Natural killer cell (primary cell): ENCODE measurements around the gene OTP. TPM values are rescaled to one million over a fixed set of nuclear protein-coding genes. Genes with fewer than 3 reads are reported as not detected.

Experiments
- ATAC-seq, 3 donors: fragments of 150-1000 bp in 2 of 3; fragments of 200-7000 bp in 1 of 3; cut with Tn5 transposase; 1 replicate in 1 of 3; 2 replicates in 2 of 3; pipeline ENCODE4 v1.10.0; 2021; ENCODE audit warnings: mild to moderate bottlenecking in 2 of 3, moderate library complexity in 2 of 3
- DNase-seq, 2 donors: peaks; one replicate each; pipeline versions ENCODE4 v3.0.0 to v3.0.0-alpha.2; 2013 to 2021; ENCODE audit warnings: mixed read lengths in 1 of 2
- H3K27ac ChIP-seq: one replicate; pipeline ENCODE4 v1.5.1; 2013; ENCODE audit warnings: mild to moderate bottlenecking, low read length
- H3K27me3 ChIP-seq: one replicate; pipeline ENCODE4 v1.6.1; 2013; ENCODE audit warnings: low read length; ENCODE audit not compliant: control insufficient read depth, insufficient read depth
- H3K36me3 ChIP-seq: one replicate; pipeline ENCODE4 v1.6.1; 2013; ENCODE audit warnings: low read length; ENCODE audit not compliant: control insufficient read depth, insufficient read depth
- H3K4me1 ChIP-seq: one replicate; pipeline ENCODE4 v1.6.1; 2013; ENCODE audit warnings: low read length; ENCODE audit not compliant: control insufficient read depth, insufficient read depth
- H3K4me3 ChIP-seq: one replicate; pipeline ENCODE4 v1.5.1; 2013; ENCODE audit warnings: low read length
- H3K9me3 ChIP-seq: one replicate; pipeline ENCODE4 v1.6.1; 2013; ENCODE audit warnings: low read length; ENCODE audit not compliant: control insufficient read depth, insufficient read depth
- H3K27ac Mint-ChIP-seq, 2 donors: one replicate each; pipeline ENCODE4 v1.8.0; 2022; ENCODE audit warnings: mild to moderate bottlenecking in 2 of 2, mixed read lengths in 2 of 2, moderate library complexity in 1 of 2
- H3K27me3 Mint-ChIP-seq, 2 donors: one replicate each; pipeline ENCODE4 v1.8.0; 2022; ENCODE audit warnings: low read depth in 2 of 2, mixed read lengths in 2 of 2
- H3K36me3 Mint-ChIP-seq: one replicate; pipeline ENCODE4 v1.8.0; 2022; ENCODE audit warnings: mixed read lengths
- H3K4me1 Mint-ChIP-seq, 2 donors: one replicate each; pipeline ENCODE4 v1.8.0; 2022; ENCODE audit warnings: mixed read lengths in 2 of 2
- H3K4me3 Mint-ChIP-seq: one replicate; pipeline ENCODE4 v1.8.0; 2022; ENCODE audit warnings: mild to moderate bottlenecking, moderate library complexity, mixed read lengths
- H3K9me3 Mint-ChIP-seq, 2 donors: one replicate each; pipeline ENCODE4 v1.8.0; 2022; ENCODE audit warnings: mixed read lengths in 2 of 2
- WGBS: methylation state at CpG from one replicate; pipeline ENCODE4 v1.1.7; 2013; ENCODE audit warnings: missing lambda C conversion rate; ENCODE audit not compliant: insufficient coverage; 5-methylcytosine and 5-hydroxymethylcytosine counted together
- intact Hi-C: fragments of 100-400 bp; cut with micrococcal nuclease; formaldehyde crosslinking; loops from one replicate; pipeline ENCODE4 v1.14.2; 2022
- total RNA-seq, 4 donors: library from RNA; stranded (reverse); fragments of 120-200 nt in 1 of 4; gene quantifications; one replicate each; pipeline versions ENCODE4 v1.2.3 to v1.2.4, GENCODE V29; 2013 to 2022
- TF ChIP-seq, protein P1 (sequence below): fragments of 200-600 bp; IDR thresholded peaks from one replicate; pipeline ENCODE4 v1.8.0; 2022; ENCODE audit warnings: antibody characterized with exemption

OTP gene
- total RNA-seq, 3 donors from 2014 or later (not counting 1 experiment from before 2014, with no cell fraction given): not detected

DNA sequence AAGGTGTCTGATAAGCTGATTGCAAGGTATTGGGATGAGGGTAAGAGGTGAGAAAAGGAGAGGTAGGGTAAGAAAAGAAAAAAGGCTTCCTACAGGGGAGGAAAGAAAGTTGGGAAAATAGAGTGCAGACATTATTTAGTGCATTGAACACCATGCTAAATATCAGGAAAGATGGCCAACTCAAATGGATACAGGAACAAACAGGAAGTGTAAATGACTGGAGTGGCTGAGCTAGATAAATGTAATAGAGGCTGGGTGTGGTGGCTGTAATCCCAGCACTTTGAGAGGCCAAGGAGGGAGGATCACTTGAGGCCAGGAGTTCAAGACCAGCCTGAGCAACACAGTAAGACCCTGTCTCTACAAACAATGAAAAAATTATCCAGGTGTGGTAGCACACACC lies 32.2 kb downstream of the OTP start:
- Mint-ChIP-seq H3K4me1 (no peaks in the 10 kb centered on the region), H3K36me3 (no peaks in the 10 kb centered on the region), H3K27ac (no peak overlapping the region), H3K9me3 (peaks cover 0 to 7% of the 10 kb centered on the region in 2 donors), H3K27me3 (peaks cover 21 to 44% of the 10 kb centered on the region in 2 donors), H3K4me3 (no peak overlapping the region)
- intact Hi-C loops: no loop called here
- DNase-seq (no peak), ATAC-seq (no peak)
- Histone ChIP-seq H3K4me1 (no peaks in the 10 kb centered on the region), H3K27ac (no peak overlapping the region), H3K27me3 (peaks cover 3% of the 10 kb centered on the region), H3K36me3 (no peaks in the 10 kb centered on the region), H3K9me3 (no peaks in the 10 kb centered on the region), H3K4me3 (no peak overlapping the region)
- TF ChIP-seq, protein P1, sequence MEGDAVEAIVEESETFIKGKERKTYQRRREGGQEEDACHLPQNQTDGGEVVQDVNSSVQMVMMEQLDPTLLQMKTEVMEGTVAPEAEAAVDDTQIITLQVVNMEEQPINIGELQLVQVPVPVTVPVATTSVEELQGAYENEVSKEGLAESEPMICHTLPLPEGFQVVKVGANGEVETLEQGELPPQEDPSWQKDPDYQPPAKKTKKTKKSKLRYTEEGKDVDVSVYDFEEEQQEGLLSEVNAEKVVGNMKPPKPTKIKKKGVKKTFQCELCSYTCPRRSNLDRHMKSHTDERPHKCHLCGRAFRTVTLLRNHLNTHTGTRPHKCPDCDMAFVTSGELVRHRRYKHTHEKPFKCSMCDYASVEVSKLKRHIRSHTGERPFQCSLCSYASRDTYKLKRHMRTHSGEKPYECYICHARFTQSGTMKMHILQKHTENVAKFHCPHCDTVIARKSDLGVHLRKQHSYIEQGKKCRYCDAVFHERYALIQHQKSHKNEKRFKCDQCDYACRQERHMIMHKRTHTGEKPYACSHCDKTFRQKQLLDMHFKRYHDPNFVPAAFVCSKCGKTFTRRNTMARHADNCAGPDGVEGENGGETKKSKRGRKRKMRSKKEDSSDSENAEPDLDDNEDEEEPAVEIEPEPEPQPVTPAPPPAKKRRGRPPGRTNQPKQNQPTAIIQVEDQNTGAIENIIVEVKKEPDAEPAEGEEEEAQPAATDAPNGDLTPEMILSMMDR: no peak

GRCh38 chr5:77599679-77600078 lies 38.8 kb downstream of the OTP start:
- Histone ChIP-seq H3K27ac (no peak overlapping the region), H3K4me3 (no peak overlapping the region), H3K9me3 (no peaks in the 10 kb centered on the region), H3K27me3 (peaks cover 2% of the 10 kb centered on the region), H3K4me1 (no peaks in the 10 kb centered on the region), H3K36me3 (no peaks in the 10 kb centered on the region)
- Mint-ChIP-seq H3K27me3 (peaks cover 12 to 39% of the 10 kb centered on the region in 2 donors), H3K27ac (no peak overlapping the region), H3K4me1 (no peaks in the 10 kb centered on the region), H3K4me3 (no peak overlapping the region), H3K36me3 (no peaks in the 10 kb centered on the region), H3K9me3 (peaks cover 0 to 2% of the 10 kb centered on the region in 2 donors)
- no peak for DNase-seq
- intact Hi-C loops: no loop called here
- no peak for ATAC-seq
- TF ChIP-seq, protein P1: no peak
- WGBS: 93% methylated on average over 2 of the region's 2 CpGs

DNA sequence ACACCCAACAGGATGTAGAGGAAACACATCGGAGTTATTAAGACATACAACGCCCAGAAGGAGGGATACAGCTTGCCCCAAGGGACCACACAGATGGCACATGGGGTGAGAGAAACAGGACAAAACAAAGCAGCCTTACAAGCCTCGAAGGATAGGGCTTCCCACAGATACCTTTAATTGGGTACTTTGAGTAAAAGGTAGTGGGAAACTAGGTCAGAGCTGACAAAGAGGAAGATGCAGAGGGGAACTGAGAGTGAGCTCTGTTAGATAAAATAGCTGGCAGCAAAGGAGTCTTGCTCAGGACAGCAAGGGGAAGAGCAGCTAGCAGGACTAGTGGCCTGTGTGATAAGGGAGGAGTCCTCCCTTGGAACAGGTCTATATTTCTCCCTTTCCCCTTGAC lies 48.2 kb downstream of the OTP start:
- peaks cover 13 to 45% of the 10 kb centered on the region in 2 donors for H3K27me3 Mint-ChIP-seq
- TF ChIP-seq, protein P1: no peak
- no peaks in the 10 kb centered on the region for H3K9me3 Mint-ChIP-seq
- no peaks in the 10 kb centered on the region for H3K4me1 Mint-ChIP-seq
- Histone ChIP-seq H3K27me3 (peaks cover 5% of the 10 kb centered on the region), H3K36me3 (no peaks in the 10 kb centered on the region), H3K4me1 (no peaks in the 10 kb centered on the region), H3K4me3 (no peak overlapping the region), H3K27ac (no peak overlapping the region), H3K9me3 (no peaks in the 10 kb centered on the region)
- WGBS: 59% methylated on average over 3 of the region's 3 CpGs
- no peak overlapping the region for H3K4me3 Mint-ChIP-seq
- no peak overlapping the region for H3K27ac Mint-ChIP-seq
- no peak for DNase-seq
- H3K36me3 Mint-ChIP-seq: no peaks in the 10 kb centered on the region
- no peak for ATAC-seq
- intact Hi-C loops: no loop called here

DNA sequence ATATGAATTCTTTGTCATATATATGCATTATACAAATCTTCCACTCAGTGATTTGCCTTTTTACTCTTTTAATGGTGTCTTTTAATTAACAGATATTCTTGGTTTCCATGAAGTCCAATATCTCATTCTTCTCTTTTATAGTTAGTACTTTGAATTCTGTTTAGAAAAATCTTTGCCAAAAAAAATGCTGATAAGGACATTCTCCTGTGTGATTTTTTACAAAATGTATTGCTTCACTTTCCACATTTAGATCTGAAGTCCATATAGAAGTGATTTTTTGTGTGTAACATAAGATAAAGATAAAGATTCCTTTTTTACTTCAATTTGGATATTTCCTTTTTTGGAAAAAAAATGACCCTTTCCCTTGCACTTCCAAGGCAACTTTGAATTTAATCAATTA lies 50.3 kb downstream of the OTP start:
- intact Hi-C loops: no loop called here
- H3K4me3 ChIP-seq: no peak overlapping the region
- no peak overlapping the region for H3K4me3 Mint-ChIP-seq
- H3K9me3 Mint-ChIP-seq: no peaks in the 10 kb centered on the region
- H3K4me1 Mint-ChIP-seq: no peaks in the 10 kb centered on the region
- peaks cover 3% of the 10 kb centered on the region for H3K27me3 ChIP-seq
- DNase-seq: no peak
- H3K4me1 ChIP-seq: no peaks in the 10 kb centered on the region
- no peak overlapping the region for H3K27ac Mint-ChIP-seq
- H3K36me3 ChIP-seq: no peaks in the 10 kb centered on the region
- no peak overlapping the region for H3K27ac ChIP-seq
- H3K9me3 ChIP-seq: no peaks in the 10 kb centered on the region
- TF ChIP-seq, protein P1: no peak
- no peaks in the 10 kb centered on the region for H3K36me3 Mint-ChIP-seq
- H3K27me3 Mint-ChIP-seq: peaks cover 16 to 56% of the 10 kb centered on the region in 2 donors
- no peak for ATAC-seq
